Neural crest cell (in vitro differentiated cells): ENCODE results near the gene UGT1A5. TPM values are rescaled to one million over a fixed set of nuclear protein-coding genes. Genes with fewer than 3 reads are reported as not detected.
"Not testable (repeated sequence)": the region's sequence is repeated elsewhere in the genome, so short reads cannot be mapped to it uniquely, and the experiment has no call there.

ENCODE experiments used
- DNase-seq: peaks from one replicate; pipeline ENCODE4 v3.0.0; 2021; ENCODE audit warnings: low read depth, mixed read lengths, low spot score
- H3K27ac Mint-ChIP-seq: one replicate; pipeline ENCODE4 v1.8.0; 2021; ENCODE audit warnings: mild to moderate bottlenecking, mixed read lengths; ENCODE audit not compliant: unreplicated experiment
- H3K27me3 Mint-ChIP-seq: 2 replicates; pipeline ENCODE4 v1.8.0; 2021; ENCODE audit warnings: low read depth, mild to moderate bottlenecking, mixed read lengths
- H3K36me3 Mint-ChIP-seq: 2 replicates; pipeline ENCODE4 v1.8.0; 2021; ENCODE audit warnings: low read depth, mild to moderate bottlenecking, mixed read lengths
- H3K4me1 Mint-ChIP-seq: 2 replicates; pipeline ENCODE4 v1.8.0; 2021; ENCODE audit warnings: mixed read lengths
- H3K4me3 Mint-ChIP-seq: one replicate; pipeline ENCODE4 v1.8.0; 2021; ENCODE audit warnings: mild to moderate bottlenecking, mixed read lengths
- H3K9me3 Mint-ChIP-seq: 2 replicates; pipeline ENCODE4 v1.8.0; 2021; ENCODE audit warnings: mixed read lengths
- CTCF ChIP-seq: fragments of 200-600 bp; sonication (generic); conservative IDR thresholded peaks from 2 replicates; pipeline ENCODE4 v1.5.0; 2021; ENCODE audit warnings: antibody characterized with exemption, mild to moderate bottlenecking
- total RNA-seq: library from RNA; stranded (reverse); gene quantifications from 2 replicates; pipeline ENCODE4 v1.2.1, GENCODE V29; 2021

The UGT1A5 gene
- total RNA-seq, 1 donor from 2014 or later = not detected

- H3K36me3 Mint-ChIP-seq = peaks cover 3% of the 10 kb centered on the region
- TF ChIP-seq CTCF = no peak
- no peak overlapping the region for H3K4me3 Mint-ChIP-seq
- no peak overlapping the region for H3K27ac Mint-ChIP-seq
- H3K9me3 Mint-ChIP-seq = peaks cover 6% of the 10 kb centered on the region
- H3K27me3 Mint-ChIP-seq = peaks cover 3% of the 10 kb centered on the region
- DNase-seq = no peak
- H3K4me1 Mint-ChIP-seq = no peaks in the 10 kb centered on the region
Observed at GRCh38 chr2:233743464-233744259, 31.0 kb downstream of the UGT1A5 start.

- Mint-ChIP-seq H3K27me3 (peaks cover 3% of the 10 kb centered on the region), H3K36me3 (peaks cover 9% of the 10 kb centered on the region)
- no peak for TF ChIP-seq CTCF
Observed at GRCh38 chr2:233745073-233745755, 32.5 kb downstream of the UGT1A5 start.

GRCh38 chr2:233745838-233746237, 33.1 kb downstream of the UGT1A5 start:
- not testable (repeated sequence) for H3K4me3 Mint-ChIP-seq, H3K27me3 Mint-ChIP-seq

More at GRCh38 chr2:233745073-233745755, 32.5 kb downstream of the UGT1A5 start:
- H3K4me1 Mint-ChIP-seq = no peaks in the 10 kb centered on the region
- no peak for DNase-seq
- no peak overlapping the region for H3K27ac Mint-ChIP-seq
- no peak overlapping the region for H3K4me3 Mint-ChIP-seq
- H3K9me3 Mint-ChIP-seq = peaks cover 14% of the 10 kb centered on the region

GRCh38 chr2:233746475-233747282, 34.0 kb downstream of the UGT1A5 start:
- Mint-ChIP-seq H3K4me1 (no peaks in the 10 kb centered on the region), H3K4me3 (no peak overlapping the region), H3K27me3 (peaks cover 3% of the 10 kb centered on the region), H3K36me3 (peaks cover 14% of the 10 kb centered on the region), H3K27ac (no peak overlapping the region), H3K9me3 (peaks cover 18% of the 10 kb centered on the region)
- DNase-seq = no peak
- TF ChIP-seq CTCF = no peak

More at GRCh38 chr2:233745838-233746237, 33.1 kb downstream of the UGT1A5 start:
- not testable (repeated sequence) for H3K36me3 Mint-ChIP-seq, DNase-seq, H3K4me1 Mint-ChIP-seq, H3K27ac Mint-ChIP-seq
- H3K9me3 Mint-ChIP-seq = peaks cover 14% of the 10 kb centered on the region

- Mint-ChIP-seq H3K36me3 (peaks cover 19% of the 10 kb centered on the region), H3K9me3 (peaks cover 20% of the 10 kb centered on the region), H3K27ac (no peak overlapping the region), H3K4me3 (no peak overlapping the region), H3K27me3 (peaks cover 3% of the 10 kb centered on the region), H3K4me1 (no peaks in the 10 kb centered on the region)
- DNase-seq = no peak
- TF ChIP-seq CTCF = no peak
Observed at GRCh38 chr2:233747283-233747544, 34.5 kb downstream of the UGT1A5 start.

GRCh38 chr2:233750689-233751088, 38.0 kb downstream of the UGT1A5 start:
- H3K9me3 Mint-ChIP-seq = peaks cover 27% of the 10 kb centered on the region
- DNase-seq, H3K27me3 Mint-ChIP-seq, H3K4me1 Mint-ChIP-seq, H3K27ac Mint-ChIP-seq, H3K4me3 Mint-ChIP-seq: not testable (repeated sequence)
- peaks cover 19% of the 10 kb centered on the region for H3K36me3 Mint-ChIP-seq

- not testable (repeated sequence) for H3K4me3 Mint-ChIP-seq, H3K27ac Mint-ChIP-seq, H3K27me3 Mint-ChIP-seq, H3K4me1 Mint-ChIP-seq, DNase-seq
- Mint-ChIP-seq H3K36me3 (peaks cover 19% of the 10 kb centered on the region), H3K9me3 (peaks cover 27% of the 10 kb centered on the region)
Observed at GRCh38 chr2:233751212-233752009, 38.7 kb downstream of the UGT1A5 start.
